Hepatocyte (in vitro differentiated cells): ENCODE data around the gene ANAPC10. TPM values are rescaled to one million over a fixed set of nuclear protein-coding genes. Genes with fewer than 3 reads are reported as not detected.

Source experiments
- DNase-seq: peaks from one replicate; pipeline ENCODE4 v3.0.0-alpha.2; 2016; ENCODE audit warnings: low spot score
- H2AFZ ChIP-seq: fragments of 200-600 bp; sonication (generic); 2 replicates; pipeline ENCODE4 v1.6.0; 2016; ENCODE audit warnings: antibody characterized with exemption, mild to moderate bottlenecking
- H3K27ac ChIP-seq: fragments of 200-600 bp; sonication (generic); 2 replicates; pipeline ENCODE4 v1.5.1; 2016; ENCODE audit warnings: mild to moderate bottlenecking
- H3K27me3 ChIP-seq: fragments of 200-600 bp; sonication (generic); 2 replicates; pipeline ENCODE4 v1.6.1; 2016
- H3K36me3 ChIP-seq: fragments of 200-600 bp; sonication (generic); replicated peaks from 2 replicates; pipeline ENCODE4 v1.5.1; 2016; ENCODE audit warnings: low read depth; ENCODE audit not compliant: insufficient read depth
- H3K4me1 ChIP-seq: fragments of 200-600 bp; sonication (generic); 2 replicates; pipeline ENCODE4 v1.5.1; 2016; ENCODE audit warnings: mild to moderate bottlenecking, moderate library complexity; ENCODE audit not compliant: insufficient read depth
- H3K4me2 ChIP-seq: fragments of 200-600 bp; sonication (generic); 2 replicates; pipeline ENCODE4 v1.6.0; 2016
- H3K4me3 ChIP-seq: fragments of 200-600 bp; sonication (generic); 2 replicates; pipeline ENCODE4 v1.5.1; 2016; ENCODE audit warnings: mild to moderate bottlenecking
- H3K79me2 ChIP-seq: fragments of 200-600 bp; sonication (generic); 2 replicates; pipeline ENCODE4 v1.6.0; 2017; ENCODE audit warnings: mild to moderate bottlenecking
- H3K9me2 ChIP-seq: fragments of 200-600 bp; sonication (generic); replicated peaks from 2 replicates; pipeline ENCODE4 v1.6.0; 2017; ENCODE audit warnings: mild to moderate bottlenecking; ENCODE audit not compliant: insufficient read depth
- H3K9me3 ChIP-seq: fragments of 200-600 bp; sonication (generic); 2 replicates; pipeline ENCODE4 v1.5.1; 2016; ENCODE audit warnings: low read depth, mild to moderate bottlenecking
- H4K20me1 ChIP-seq: fragments of 200-600 bp; sonication (generic); 2 replicates; pipeline ENCODE4 v1.6.0; 2016; ENCODE audit warnings: mild to moderate bottlenecking; ENCODE audit not compliant: insufficient read depth, poor library complexity, severe bottlenecking
- EZH2 ChIP-seq: fragments of 200-600 bp; sonication (generic); IDR thresholded peaks from 2 replicates; pipeline ENCODE4 v1.6.1; 2016; ENCODE audit warnings: antibody characterized with exemption, mild to moderate bottlenecking, borderline replicate concordance
- EZH2phosphoT487 ChIP-seq: fragments of 200-600 bp; sonication (generic); IDR thresholded peaks from one replicate; pipeline ENCODE4 v1.6.1; 2018; ENCODE audit warnings: antibody characterized with exemption, mild to moderate bottlenecking, low read depth, moderate library complexity; ENCODE audit not compliant: unreplicated experiment, severe bottlenecking
- WGBS: methylation state at CpG from one replicate; pipeline ENCODE4 v1.1.6; 2016; ENCODE audit warnings: low lambda C conversion rate; ENCODE audit errors: missing lambda C conversion rate; 5-methylcytosine and 5-hydroxymethylcytosine counted together
- polyA plus RNA-seq: library from polyadenylated mRNA; unstranded; fragments of >200 nt; fragmentation: Nextera tagmentation; extraction: Ambion mirVana; gene quantifications from 2 replicates; pipeline ENCODE4 v1.2.1, GENCODE V29; 2016
- total RNA-seq: library from RNA; depleted of rRNA; stranded (reverse); fragments of >200 nt; gene quantifications from 2 replicates; pipeline ENCODE4 v1.2.3, GENCODE V29; 2014
- TF ChIP-seq, protein P1 (sequence below): fragments of 200-600 bp; sonication (generic); IDR thresholded peaks from 2 replicates; pipeline ENCODE4 v1.5.1; 2016; ENCODE audit warnings: antibody characterized with exemption, mild to moderate bottlenecking; ENCODE audit not compliant: poor library complexity

ANAPC10 gene
- total and polyA plus RNA-seq, 2 experiments from 2014 or later, result 27.2 to 31.0 TPM

DNA sequence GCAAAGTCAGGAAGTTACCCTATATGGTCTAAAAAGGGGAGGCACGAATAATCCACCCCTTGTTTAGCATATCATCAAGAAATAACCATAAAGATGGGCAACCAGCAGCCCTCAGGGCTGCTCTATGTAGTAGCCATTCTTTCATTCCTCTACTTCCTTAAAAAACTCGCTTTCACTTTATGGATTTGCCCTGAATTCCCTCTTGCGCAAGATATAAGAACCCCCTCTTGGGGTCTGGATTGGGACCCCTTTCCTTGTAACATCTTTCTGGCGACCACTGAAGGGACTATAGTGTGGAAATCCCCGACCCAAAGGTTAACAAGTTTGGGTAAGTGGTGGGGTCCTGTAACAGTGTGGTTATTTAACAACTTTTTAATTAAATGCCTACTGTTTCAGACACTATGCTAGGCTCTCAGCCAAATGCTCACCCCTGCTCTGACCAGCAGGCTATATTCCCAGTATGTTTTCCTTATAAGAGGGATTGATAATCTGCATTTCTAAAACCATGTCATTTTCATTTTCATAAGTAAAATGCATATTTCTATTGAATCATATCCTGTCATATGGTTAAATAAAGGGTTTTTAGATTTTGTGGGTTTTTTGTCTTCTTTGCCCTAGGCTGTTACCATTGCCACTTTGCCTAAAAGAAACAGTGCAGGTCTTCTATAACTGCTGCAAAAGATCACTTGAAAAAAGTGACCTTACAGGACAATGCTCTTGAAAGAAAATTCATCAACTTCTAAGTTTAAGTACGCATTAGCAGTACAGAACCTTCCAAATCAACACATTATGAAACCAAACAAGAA lies 41.5 kb downstream of the ANAPC10 start:
- WGBS, result 98% methylated on average over 6 of the region's 6 CpGs
- H3K27ac ChIP-seq, result no peak overlapping the region

DNA sequence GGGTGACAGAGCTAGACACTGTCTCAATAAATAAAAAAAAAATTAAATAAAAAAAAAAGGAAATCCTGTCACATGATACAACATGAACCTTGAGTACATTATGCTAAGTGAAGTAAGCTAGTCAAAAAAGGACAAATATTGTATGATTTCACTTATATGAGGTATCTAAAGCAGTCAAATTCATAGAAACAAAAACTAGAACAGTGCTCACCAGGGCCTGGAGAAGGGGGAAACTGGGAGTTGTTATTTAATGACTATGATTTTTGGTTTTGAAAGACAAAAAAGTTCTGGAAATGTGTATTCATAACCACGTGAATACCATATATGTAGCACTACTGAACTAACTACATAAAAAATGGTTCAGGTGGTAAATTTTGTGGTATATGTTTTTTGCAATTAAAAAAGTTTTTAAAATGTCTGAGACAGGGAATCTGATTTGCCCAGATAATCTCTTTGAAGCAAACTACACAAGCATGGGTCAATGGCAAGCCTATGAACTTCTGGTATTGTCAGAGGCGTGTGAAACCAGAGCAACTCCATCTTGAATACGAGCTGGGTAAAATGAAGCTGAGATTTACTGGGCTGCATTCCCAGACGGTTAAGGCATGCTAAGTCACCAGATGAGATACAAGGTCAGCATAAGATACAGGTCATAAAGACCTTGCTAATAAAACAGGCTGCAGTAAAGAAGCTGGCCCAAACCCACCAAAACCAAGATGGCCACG lies 42.3 kb downstream of the ANAPC10 start:
- 89% methylated on average over 5 of the region's 5 CpGs for WGBS
- H4K20me1 ChIP-seq, result no peaks in the 10 kb centered on the region
- TF ChIP-seq EZH2phosphoT487 (no peak), EZH2 (no peak)
- TF ChIP-seq, protein P1, sequence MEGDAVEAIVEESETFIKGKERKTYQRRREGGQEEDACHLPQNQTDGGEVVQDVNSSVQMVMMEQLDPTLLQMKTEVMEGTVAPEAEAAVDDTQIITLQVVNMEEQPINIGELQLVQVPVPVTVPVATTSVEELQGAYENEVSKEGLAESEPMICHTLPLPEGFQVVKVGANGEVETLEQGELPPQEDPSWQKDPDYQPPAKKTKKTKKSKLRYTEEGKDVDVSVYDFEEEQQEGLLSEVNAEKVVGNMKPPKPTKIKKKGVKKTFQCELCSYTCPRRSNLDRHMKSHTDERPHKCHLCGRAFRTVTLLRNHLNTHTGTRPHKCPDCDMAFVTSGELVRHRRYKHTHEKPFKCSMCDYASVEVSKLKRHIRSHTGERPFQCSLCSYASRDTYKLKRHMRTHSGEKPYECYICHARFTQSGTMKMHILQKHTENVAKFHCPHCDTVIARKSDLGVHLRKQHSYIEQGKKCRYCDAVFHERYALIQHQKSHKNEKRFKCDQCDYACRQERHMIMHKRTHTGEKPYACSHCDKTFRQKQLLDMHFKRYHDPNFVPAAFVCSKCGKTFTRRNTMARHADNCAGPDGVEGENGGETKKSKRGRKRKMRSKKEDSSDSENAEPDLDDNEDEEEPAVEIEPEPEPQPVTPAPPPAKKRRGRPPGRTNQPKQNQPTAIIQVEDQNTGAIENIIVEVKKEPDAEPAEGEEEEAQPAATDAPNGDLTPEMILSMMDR, result no peak

More for the DNA sequence above, 41.5 kb downstream of the ANAPC10 start:
- Histone ChIP-seq H2AFZ (no peak overlapping the region), H3K9me3 (no peaks in the 10 kb centered on the region), H3K9me2 (no peaks in the 10 kb centered on the region), H3K4me3 (no peak overlapping the region), H3K79me2 (no peaks in the 10 kb centered on the region), H4K20me1 (no peaks in the 10 kb centered on the region), H3K27me3 (no peaks in the 10 kb centered on the region), H3K4me1 (no peaks in the 10 kb centered on the region), H3K4me2 (no peak overlapping the region), H3K36me3 (no peaks in the 10 kb centered on the region)
- no peak for DNase-seq
- TF ChIP-seq EZH2 (no peak), EZH2phosphoT487 (no peak)
- TF ChIP-seq, protein P1, result no peak

DNA sequence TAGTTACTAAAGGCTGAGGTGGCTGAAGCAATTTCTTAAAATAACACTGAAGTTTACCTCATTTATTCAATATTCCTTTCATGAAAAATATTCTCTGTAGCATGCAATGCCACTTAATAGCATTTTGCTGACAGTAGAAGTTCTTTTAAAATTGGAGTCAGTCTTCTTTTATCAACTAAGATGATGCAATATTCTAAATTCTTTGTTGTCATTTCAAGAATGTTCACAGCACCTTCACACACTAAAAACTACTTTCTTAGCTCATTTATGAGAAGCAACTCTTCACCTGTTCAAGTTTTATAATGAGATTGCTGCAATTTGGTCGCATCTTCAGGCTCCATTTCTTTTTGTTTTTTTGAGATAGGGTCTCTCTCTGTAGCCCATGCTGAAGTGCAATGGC lies 48.8 kb downstream of the ANAPC10 start:
- 86% methylated on average over 1 of the region's 1 CpG for WGBS
- no peak for DNase-seq
- H3K9me3 ChIP-seq, result no peaks in the 10 kb centered on the region
- no peaks in the 10 kb centered on the region for H3K9me2 ChIP-seq
- no peaks in the 10 kb centered on the region for H3K27me3 ChIP-seq
- TF ChIP-seq, protein P1, result no peak
- no peak for TF ChIP-seq EZH2
- no peak for TF ChIP-seq EZH2phosphoT487
- H4K20me1 ChIP-seq, result no peaks in the 10 kb centered on the region
- peaks cover 6% of the 10 kb centered on the region for H3K79me2 ChIP-seq
- no peak overlapping the region for H2AFZ ChIP-seq
- no peak overlapping the region for H3K4me3 ChIP-seq
- H3K36me3 ChIP-seq, result no peaks in the 10 kb centered on the region
- H3K27ac ChIP-seq, result no peak overlapping the region
- no peaks in the 10 kb centered on the region for H3K4me1 ChIP-seq
- no peak overlapping the region for H3K4me2 ChIP-seq

More for the DNA sequence above, 42.3 kb downstream of the ANAPC10 start:
- no peaks in the 10 kb centered on the region for H3K9me2 ChIP-seq
- no peaks in the 10 kb centered on the region for H3K9me3 ChIP-seq
- H3K79me2 ChIP-seq, result no peaks in the 10 kb centered on the region
- H3K27ac ChIP-seq, result no peak overlapping the region
- no peaks in the 10 kb centered on the region for H3K36me3 ChIP-seq
- no peak overlapping the region for H2AFZ ChIP-seq
- no peaks in the 10 kb centered on the region for H3K27me3 ChIP-seq
- DNase-seq, result no peak
- no peaks in the 10 kb centered on the region for H3K4me1 ChIP-seq
- no peak overlapping the region for H3K4me2 ChIP-seq
- H3K4me3 ChIP-seq, result no peak overlapping the region
